Panc1 (cell line): ENCODE data around the gene INVS. TPM values are rescaled to one million over a fixed set of nuclear protein-coding genes. Genes with fewer than 3 reads are reported as not detected.
"Not testable (repeated sequence)": the region's sequence is repeated elsewhere in the genome, so short reads cannot be mapped to it uniquely, and the experiment has no call there.

ENCODE experiments used
- ATAC-seq: fragments of 200-7000 bp; cut with Tn5 transposase; 2 replicates; pipeline ENCODE4 v1.9.1; 2020; ENCODE audit warnings: mild to moderate bottlenecking, moderate library complexity
- BruUV-seq: library from RNA; stranded (reverse); fragments of 400-500 nt; replicated peaks from 2 replicates; lab custom pipeline; 2021; lab: Mats Ljungman, UMichigan
- CTCF ChIA-PET: fragments of 300-600 bp; sonication (Branson Sonifier 250); formaldehyde crosslinking; loops from one replicate; lab custom pipeline; 2022; ENCODE audit warnings: antibody characterized with exemption; lab: Charles Lee
- POLR2A ChIA-PET: fragments of 300-600 bp; sonication (Branson Sonifier 250); formaldehyde crosslinking; loops from one replicate; lab custom pipeline; 2022; ENCODE audit warnings: antibody characterized with exemption; lab: Charles Lee
- DNase-seq: peaks from one replicate; pipeline ENCODE4 v3.0.0-alpha.2; 2010; ENCODE audit warnings: low read depth, low spot score
- H3K27ac ChIP-seq: 2 replicates; pipeline ENCODE4 v1.5.1; 2011; ENCODE audit warnings: mild to moderate bottlenecking, low read length, inconsistent platforms
- H3K27me3 ChIP-seq: fragments of 200-500 bp; sonication (Bioruptor generic); 2 replicates; pipeline ENCODE4 v1.6.0; 2014; ENCODE audit warnings: low read length, inconsistent platforms; ENCODE audit not compliant: control insufficient read depth, insufficient read depth
- H3K36me3 ChIP-seq: fragments of 200-500 bp; sonication (Bioruptor generic); 2 replicates; pipeline ENCODE4 v1.5.1; 2014; ENCODE audit warnings: inconsistent platforms, mild to moderate bottlenecking, low read length, moderate library complexity; ENCODE audit not compliant: control insufficient read depth, insufficient read depth
- H3K4me1 ChIP-seq: 2 replicates; pipeline ENCODE4 v1.5.1; 2011; ENCODE audit warnings: inconsistent platforms, mild to moderate bottlenecking, low read length, moderate library complexity; ENCODE audit not compliant: control insufficient read depth, insufficient read depth
- H3K4me3 ChIP-seq, 2 experiments: 2 replicates each; pipeline ENCODE4 v1.5.1; 2011 to 2012; ENCODE audit warnings: low read depth in 2 of 2, low read length in 2 of 2, mild to moderate bottlenecking in 2 of 2, inconsistent platforms in 1 of 2, moderate library complexity in 1 of 2
- H3K9me3 ChIP-seq: fragments of 200-500 bp; sonication (Bioruptor generic); 2 replicates; pipeline ENCODE4 v1.5.1; 2014; ENCODE audit warnings: low read depth, mild to moderate bottlenecking, inconsistent platforms, low read length, moderate library complexity; ENCODE audit not compliant: control insufficient read depth, insufficient read depth
- CTCF ChIP-seq: fragments of 450-650 bp; IDR thresholded peaks from 2 replicates; pipeline ENCODE4 v1.5.1; 2017; ENCODE audit warnings: mild to moderate bottlenecking
- POLR2AphosphoS5 ChIP-seq: IDR thresholded peaks from 2 replicates; pipeline ENCODE4 v1.6.1; 2012; ENCODE audit warnings: mild to moderate bottlenecking, low read depth, low read length, moderate library complexity
- SIN3A ChIP-seq: IDR thresholded peaks from 2 replicates; pipeline ENCODE4 v1.6.1; 2012; ENCODE audit warnings: low read depth, mild to moderate bottlenecking, low read length, moderate library complexity, borderline replicate concordance; ENCODE audit not compliant: insufficient read depth
- TCF7L2 ChIP-seq: IDR thresholded peaks from 2 replicates; pipeline ENCODE4 v1.6.1; 2011; ENCODE audit warnings: mild to moderate bottlenecking, low read depth, low read length, inconsistent platforms
- in situ Hi-C: cut with HindIII; loops from 2 replicates; pipeline ENCODE4 v1.10.0; 2016; ENCODE audit warnings: low sequenced_read_pairs, low pct_unique_long_range_greater_than_20kb
- intact Hi-C: fragments of 100-400 bp; cut with micrococcal nuclease; formaldehyde crosslinking; loops from one replicate; pipeline ENCODE4 v1.10.0; 2022; ENCODE audit not compliant: unreplicated experiment
- total RNA-seq: library from RNA; stranded (reverse); gene quantifications from one replicate; pipeline ENCODE4 v1.2.1, GENCODE V29; 2021; ENCODE audit not compliant: unreplicated experiment
- TF ChIP-seq, protein P1 (sequence below), 2 experiments: IDR thresholded peaks; 2 replicates each; pipeline ENCODE4 v1.6.1; 2011 to 2012; ENCODE audit warnings: low read depth in 2 of 2, control low read depth in 1 of 2, low read length in 1 of 2, mild to moderate bottlenecking in 1 of 2, moderate library complexity in 1 of 2; ENCODE audit not compliant: insufficient read depth in 1 of 2

The INVS gene
- total RNA-seq, 1 experiment from 2014 or later: 8.2 TPM

GRCh38 chr9:100066539-100066938 lies 32.5 kb upstream of the INVS start:
- Histone ChIP-seq H3K36me3 (no peaks in the 10 kb centered on the region), H3K4me1 (no peaks in the 10 kb centered on the region), H3K9me3 (no peaks in the 10 kb centered on the region), H3K4me3 (no peak overlapping the region), H3K27ac (no peak overlapping the region), H3K27me3 (no peaks in the 10 kb centered on the region)
- intact Hi-C loops (no loop called here), in situ Hi-C loops (no loop called here)
- BruUV-seq: no TSS peak
- no peak for TF ChIP-seq SIN3A
- TF ChIP-seq CTCF: no peak
- TF ChIP-seq TCF7L2: no peak
- no peak for TF ChIP-seq POLR2AphosphoS5
- TF ChIP-seq, protein P1, sequence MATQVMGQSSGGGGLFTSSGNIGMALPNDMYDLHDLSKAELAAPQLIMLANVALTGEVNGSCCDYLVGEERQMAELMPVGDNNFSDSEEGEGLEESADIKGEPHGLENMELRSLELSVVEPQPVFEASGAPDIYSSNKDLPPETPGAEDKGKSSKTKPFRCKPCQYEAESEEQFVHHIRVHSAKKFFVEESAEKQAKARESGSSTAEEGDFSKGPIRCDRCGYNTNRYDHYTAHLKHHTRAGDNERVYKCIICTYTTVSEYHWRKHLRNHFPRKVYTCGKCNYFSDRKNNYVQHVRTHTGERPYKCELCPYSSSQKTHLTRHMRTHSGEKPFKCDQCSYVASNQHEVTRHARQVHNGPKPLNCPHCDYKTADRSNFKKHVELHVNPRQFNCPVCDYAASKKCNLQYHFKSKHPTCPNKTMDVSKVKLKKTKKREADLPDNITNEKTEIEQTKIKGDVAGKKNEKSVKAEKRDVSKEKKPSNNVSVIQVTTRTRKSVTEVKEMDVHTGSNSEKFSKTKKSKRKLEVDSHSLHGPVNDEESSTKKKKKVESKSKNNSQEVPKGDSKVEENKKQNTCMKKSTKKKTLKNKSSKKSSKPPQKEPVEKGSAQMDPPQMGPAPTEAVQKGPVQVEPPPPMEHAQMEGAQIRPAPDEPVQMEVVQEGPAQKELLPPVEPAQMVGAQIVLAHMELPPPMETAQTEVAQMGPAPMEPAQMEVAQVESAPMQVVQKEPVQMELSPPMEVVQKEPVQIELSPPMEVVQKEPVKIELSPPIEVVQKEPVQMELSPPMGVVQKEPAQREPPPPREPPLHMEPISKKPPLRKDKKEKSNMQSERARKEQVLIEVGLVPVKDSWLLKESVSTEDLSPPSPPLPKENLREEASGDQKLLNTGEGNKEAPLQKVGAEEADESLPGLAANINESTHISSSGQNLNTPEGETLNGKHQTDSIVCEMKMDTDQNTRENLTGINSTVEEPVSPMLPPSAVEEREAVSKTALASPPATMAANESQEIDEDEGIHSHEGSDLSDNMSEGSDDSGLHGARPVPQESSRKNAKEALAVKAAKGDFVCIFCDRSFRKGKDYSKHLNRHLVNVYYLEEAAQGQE (IDR thresholded peaks at IDR 0.05; ENCODE audit: insufficient read depth in 1 of 2, low read depth in 2 of 2, low read length in 1 of 2): no peak
- ChIA-PET POLR2A (no interaction called here), CTCF (no interaction called here)
- DNase-seq: no peak
- ATAC-seq: peak; percentile 62

DNA sequence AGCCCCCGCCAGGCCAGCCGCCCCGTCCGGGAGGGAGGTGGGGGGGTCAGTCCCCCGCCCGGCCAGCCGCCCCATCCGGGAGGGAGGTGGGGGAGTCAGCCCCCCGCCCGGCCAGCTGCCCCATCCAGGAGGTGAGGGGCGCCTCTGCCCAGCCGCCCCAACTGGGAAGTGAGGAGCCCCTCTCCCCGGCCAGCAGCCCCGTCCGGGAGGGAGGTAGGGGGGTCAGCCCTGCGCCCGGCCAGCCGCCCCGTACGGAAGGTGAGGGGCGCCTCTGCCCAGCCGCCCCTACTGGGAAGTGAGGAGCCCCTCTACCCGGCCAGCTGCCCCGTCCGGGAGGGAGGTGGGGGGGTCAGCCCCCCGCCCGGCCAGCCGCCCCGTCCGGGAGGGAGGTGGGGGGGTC lies 31.1 kb upstream of the INVS start:
- H3K9me3 ChIP-seq, H3K27ac ChIP-seq, DNase-seq, BruUV-seq, H3K36me3 ChIP-seq, in situ Hi-C loops, ATAC-seq, CTCF ChIA-PET, POLR2A ChIA-PET, intact Hi-C loops, H3K27me3 ChIP-seq, H3K4me1 ChIP-seq, H3K4me3 ChIP-seq: not testable (repeated sequence)

DNA sequence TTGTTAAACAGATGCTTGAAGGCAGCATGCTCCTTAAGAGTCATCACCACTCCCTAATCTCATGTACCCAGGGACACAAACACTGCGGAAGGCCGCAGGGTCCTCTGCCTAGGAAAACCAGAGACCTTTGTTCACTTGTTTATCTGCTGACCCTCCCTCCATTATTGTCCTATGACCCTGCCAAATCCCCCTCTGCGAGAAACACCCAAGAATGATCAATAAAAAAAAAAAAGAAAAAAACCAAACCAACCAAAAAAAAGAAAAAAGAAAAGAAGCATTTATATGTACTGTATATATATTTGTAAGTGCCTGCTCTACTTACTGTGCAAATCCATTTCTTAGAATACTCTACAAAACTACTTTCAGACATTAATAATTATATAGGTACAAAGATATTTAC lies 30.0 kb upstream of the INVS start:
- ATAC-seq, H3K4me3 ChIP-seq, H3K9me3 ChIP-seq, DNase-seq, BruUV-seq, H3K27ac ChIP-seq, intact Hi-C loops, CTCF ChIA-PET, POLR2A ChIA-PET, in situ Hi-C loops, H3K4me1 ChIP-seq, H3K27me3 ChIP-seq, H3K36me3 ChIP-seq: not testable (repeated sequence)
